Activated CD4-positive, CD25-positive, alpha-beta regulatory T cell treated with anti-CD3 and anti-CD28 coated beads, Interleukin-2, amount 50 U/mL, for 16 hours (primary cell): ENCODE measurements around the gene COL27A1.
"Not testable (repeated sequence)": the region's sequence is repeated elsewhere in the genome, so short reads cannot be mapped to it uniquely, and the experiment has no call there.

ENCODE experiments used
- DNase-seq: peaks from one replicate; pipeline ENCODE4 v3.0.0-alpha.2; 2020; ENCODE audit warnings: low read depth, low spot score

COL27A1 gene

DNA sequence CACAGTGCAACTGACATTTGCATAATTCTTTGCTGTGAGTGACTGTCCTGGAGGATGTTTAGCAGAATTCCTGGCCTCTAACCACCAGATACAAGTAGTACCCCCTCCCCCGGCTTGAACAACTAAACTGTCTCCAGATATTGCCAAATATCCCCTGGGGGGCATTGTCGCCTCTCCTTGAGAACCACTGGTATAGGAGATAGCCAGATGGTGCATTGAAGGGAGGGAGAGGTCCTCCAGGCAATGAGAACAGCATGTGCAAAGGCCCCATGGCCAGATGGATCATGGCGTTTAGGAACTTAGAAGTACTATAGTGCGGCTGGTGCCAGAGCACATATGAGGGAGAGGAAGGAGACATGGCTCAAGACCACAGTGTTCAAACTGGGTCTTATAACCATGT, 148.6 kb downstream of the COL27A1 start:
- no peak for DNase-seq

DNA sequence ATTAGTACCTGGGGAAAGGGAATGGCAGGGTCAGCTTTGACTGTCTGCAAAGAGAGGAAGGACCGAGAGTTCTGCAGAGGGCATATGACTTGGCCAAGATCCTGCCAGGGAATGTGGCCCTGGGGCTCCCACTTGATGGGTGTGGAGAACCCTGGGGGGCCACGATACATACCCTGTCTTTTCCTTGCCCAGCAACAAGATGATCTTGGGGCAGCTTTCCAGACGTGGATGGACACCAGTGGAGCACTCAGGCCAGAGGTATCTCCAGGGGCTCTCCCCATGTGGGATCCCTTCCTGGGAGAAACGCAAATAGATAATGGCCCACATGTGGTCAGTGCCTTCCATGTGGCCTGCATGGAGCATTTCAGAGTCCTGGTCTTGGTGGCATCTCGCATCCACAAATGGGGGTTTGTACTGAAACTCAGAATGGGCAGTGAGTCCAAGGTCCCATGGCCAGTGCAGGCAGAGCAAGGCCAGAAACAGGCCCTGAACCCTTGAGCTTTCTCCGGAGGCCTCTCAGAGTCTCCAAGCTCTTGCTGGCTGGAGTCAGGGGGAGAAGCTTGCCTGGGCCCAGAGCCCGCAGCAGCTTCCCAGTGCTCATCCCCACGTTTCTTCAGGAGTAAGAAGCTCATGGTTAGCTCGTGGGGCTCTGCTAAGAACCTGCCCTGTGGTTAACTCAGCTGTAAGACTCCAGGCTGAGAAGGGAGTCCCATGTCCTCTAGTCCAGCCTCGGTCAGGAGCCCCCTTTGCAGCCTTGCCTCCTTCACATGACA, 149.3 kb downstream of the COL27A1 start:
- DNase-seq: no peak

DNA sequence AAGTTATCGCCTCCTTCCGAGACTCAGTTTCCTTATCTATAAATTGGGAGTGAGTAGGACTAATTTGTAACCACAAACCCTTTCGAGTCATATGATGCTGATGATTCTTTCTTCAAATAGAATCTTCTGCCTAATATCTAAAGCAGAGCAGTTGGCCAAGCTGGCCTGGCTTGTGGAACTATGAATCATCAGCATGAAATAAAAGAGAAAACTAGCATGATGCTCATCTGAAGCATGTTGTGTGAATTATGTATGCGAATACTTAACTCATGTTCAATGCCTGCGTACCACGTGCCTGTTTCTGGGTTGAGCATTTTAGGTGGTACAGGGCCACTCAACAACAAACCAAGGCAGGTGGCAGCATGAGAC, 152.5 kb downstream of the COL27A1 start:
- no peak for DNase-seq

DNA sequence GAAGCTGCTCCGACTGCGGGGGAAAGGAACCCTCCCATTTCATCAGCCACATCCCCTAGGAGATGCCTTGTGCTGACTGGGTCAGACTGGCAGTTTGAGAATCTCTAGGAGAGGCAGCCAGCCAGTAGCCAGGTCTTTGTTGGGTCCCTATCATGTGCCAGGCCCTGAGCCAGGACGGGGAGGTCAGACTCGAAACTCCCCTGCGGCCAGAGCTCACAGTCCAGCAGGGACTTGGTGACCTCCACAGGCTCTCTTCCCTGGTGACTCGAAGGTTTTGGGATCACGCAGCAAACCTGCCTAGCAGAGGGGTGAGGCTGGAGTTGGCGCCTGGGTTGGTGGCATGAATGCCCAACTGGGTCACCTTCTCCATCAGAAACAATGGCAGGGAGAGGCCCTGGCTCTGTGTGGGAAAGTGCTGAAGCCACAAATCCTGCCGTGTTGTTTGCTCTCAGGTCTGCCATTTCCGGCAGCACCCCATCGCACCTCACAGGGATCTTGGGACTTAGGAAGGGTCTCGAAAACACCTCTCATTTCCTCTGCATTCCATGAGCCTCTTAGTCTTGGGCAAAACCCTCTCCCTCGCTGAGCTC, 153.1 kb downstream of the COL27A1 start:
- DNase-seq: no peak

DNA sequence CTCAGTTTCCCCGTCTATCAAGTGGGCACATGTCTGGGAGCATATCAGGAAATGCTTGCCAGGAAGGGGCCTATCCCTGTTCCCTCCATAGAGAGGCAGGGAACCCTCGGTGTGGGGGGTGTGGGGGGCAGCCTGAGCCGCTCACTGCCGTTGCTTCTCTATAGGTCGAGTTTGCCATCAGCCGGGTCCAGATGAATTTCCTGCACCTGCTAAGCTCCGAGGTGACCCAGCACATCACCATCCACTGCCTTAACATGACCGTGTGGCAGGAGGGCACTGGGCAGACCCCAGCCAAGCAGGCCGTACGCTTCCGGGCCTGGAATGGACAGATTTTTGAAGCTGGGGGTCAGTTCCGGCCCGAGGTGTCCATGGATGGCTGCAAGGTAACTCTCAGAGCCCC, 153.8 kb downstream of the COL27A1 start:
- DNase-seq: no peak

DNA sequence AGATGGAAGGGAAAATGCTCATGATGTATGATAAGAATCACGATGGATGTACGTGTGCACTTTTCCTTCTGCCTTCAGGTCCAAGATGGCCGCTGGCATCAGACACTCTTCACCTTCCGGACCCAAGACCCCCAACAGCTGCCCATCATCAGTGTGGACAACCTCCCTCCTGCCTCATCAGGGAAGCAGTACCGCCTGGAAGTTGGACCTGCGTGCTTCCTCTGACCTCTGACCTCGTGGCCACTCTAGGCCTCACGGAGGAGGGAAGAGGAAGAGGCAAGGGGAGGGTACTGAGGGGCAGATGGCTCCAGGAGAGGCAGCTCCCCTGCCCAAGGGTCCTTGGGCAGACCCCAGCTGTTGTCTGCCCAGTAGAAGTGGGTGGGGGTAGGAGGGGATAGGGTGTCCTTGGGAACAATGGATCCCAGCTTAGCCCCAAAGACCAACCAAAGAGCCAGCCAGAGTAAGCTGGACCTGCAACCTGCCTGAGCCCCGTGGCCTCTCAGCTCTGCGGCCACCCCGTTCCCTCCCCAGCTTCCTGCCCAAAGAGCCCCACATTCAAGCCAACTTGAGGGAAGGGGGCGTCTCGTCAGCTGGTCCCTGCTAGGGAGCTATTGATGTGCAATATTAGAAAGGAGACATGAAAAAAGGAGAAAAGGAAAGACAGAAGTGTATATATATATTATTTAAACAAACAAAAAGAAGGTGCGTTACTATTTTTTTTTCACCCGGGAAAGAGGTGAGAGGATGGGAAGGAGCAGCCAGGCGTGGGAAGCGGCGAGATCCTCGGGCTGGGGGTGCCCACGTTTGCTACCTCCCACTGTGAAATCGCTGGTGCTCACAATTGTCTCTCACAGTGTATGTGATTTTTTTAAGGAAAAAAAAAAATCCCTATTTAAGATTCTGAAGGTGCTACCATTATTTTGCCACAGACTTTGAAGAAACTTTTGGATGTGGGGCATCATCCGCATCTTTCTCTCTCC, 155.4 kb downstream of the COL27A1 start:
- no peak for DNase-seq

DNA sequence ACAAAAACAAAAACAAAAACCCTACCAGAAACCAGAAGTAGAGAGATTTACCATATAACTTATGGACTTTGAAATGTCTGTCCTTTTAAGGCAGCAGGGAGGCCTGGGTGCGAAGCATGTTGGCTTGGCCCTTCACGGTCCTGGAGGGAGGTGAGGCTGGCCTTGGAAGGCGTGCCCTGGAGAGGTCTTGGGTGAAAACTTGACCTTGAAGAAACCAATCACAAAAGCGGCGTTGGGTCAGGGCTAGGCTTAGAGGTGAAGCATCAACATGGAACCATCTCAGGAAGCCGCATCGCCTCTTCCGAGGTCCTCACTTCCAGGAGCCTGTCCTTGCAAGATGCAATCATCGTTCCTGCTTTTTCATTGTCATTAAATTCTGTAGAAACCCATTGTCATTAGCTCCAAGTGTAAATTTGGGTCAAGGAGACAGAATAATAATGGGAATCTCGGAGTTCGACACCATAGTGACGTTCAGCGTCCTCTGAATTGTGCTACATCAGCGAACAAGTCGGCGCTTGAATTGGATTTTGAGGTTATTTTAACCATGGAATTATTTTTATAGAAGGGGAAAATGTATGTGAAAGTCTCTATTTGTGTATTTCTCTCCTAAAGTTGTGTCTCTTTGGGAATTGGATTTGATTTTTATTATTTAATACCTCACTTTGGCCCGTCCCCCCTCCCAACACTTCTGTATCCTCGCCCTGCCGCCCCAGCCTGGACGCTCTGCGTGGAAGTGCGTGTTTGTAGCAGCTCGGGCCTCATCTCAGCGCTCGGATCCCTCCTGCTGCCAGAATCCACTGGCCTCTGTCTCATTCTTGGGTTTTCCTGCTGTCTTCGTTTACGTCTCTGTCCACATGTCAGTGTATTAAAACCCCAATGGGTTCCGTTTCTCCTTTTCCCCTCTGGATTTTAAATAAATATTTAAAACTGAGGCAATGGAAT, 156.5 kb downstream of the COL27A1 start:
- DNase-seq: no peak

DNA sequence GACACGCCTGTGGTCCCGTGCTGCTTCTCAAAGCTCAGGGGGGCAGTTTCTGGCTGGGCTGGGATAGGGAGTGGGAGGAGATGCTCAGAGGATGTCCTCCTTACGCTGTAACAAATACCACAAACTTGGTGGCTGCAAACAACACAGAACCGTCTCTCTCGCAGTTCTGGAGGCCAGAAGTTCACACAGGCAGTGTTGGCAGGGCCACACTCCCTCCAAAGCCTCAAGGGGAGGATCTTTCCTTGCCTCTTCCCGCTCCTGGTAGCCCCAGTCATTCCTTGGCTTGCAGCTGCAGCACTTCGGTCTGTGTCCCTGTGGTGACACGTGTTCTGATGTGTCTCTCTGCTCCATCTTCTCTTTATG, 157.2 kb downstream of the COL27A1 start:
- DNase-seq: no peak

DNA sequence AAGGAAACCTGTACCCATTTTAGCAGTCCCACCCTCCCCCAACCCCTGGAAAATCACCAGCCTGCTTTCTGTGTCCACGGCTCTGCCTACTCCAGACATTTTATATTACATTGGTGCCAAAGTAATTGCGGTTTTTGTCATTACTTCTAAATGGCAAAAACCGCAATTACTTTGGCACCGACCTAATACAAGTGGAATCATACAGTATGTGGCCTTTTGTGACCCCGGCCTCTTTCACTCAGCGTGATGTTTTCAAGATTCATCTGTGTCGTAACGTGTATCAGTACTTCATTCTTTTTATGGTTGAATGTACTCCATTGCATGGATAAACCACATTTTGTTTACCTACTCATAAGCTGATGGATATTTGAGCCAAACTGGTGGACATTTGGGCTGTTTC, 157.8 kb downstream of the COL27A1 start:
- no peak for DNase-seq

DNA sequence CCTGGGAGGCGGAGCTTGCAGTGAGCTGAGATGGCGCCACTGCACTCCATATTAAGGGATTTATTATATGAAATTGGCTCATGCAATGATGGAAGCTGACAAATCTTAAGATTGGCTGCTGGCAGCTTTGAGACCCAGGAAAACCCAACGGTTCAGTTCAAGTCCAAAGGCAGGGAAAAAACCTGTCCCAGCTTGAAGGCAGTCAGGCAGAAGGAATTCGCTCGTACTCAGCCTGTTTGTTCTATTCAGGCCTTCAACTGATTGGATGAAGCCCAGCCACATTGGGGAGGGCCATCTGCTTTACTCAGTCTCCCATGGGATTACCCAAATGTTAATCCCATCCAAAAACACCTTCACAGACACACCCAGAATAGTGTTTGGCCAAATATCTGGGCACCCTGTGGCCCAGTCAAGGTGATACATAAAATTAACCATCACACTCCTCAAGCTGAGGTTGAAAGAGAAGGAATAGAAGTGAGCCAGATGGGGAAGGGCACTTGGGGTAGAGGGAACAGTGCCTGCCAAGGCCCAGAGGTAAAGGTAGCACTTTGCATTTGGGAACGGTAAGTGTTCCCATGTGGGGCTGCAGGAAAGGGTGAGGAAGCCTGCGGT, 159.0 kb downstream of the COL27A1 start:
- DNase-seq: no peak

DNA sequence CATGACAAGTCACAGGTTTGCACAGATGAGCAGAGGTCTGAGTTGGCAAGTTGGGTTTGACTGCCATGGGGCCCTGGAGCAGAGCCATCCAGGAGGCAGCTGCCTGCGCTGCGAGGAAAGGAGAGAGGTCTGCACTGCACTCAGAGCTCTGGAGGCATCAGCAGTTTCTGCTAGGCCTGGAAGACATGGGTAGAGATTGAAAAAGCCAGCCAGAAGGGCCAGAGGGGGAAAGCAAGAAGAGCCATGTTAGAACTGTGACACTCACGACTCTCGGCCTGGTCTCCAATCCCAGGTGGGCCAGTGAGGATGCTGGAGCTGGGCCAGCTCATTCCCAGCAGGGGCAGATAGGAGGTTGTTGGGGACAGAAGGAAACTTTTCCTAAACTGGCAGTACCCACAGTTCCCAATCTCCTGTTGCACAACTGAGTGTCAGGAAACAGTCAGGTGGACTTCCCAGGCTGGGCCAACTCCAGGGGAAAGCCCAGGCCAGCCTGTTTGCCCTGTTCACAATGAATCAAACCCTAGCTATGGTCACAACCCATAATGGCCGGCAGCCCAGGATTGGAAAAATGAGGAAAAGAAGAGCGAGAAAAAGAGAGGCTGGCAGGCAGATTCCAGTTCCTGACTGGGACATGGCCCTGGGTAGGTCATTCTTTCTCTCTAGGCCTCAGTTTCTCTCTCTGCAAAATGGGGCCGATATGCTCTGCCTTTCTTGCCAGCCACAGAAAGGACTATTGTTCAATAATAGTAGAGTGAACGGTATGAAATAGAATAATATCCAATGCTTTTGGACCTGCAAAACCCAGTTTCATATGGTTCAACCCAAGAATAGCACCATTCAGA, 159.8 kb downstream of the COL27A1 start:
- no peak for DNase-seq

DNA sequence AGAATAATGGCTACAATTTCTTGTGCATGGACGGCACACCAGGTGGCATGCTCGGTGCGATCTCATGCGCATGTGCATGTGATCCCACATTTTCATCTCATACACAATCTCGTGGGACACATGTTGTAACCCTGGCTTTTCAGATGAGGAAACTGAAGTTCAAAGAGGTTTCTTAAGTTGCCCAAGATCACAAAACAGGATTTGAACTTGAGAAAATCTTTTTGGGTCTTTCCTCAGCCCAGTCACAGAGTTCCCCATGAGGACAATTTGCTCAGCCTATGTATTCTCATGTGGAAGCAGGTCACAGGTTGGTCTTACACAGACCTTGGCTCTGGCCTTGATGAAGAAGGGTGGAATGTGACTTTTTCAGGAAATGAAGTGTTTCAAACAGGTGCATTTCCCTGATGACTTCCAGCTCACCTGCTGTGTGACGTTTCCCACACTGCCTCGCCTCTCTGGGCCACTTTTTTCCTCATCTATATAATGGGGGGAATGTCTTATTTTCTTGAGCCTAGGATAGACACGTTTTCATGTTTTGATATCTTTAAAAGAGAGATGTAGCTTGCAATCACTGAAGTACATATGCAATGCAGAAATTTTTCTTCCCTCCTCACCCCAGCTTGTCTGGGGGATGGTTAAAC, 160.5 kb downstream of the COL27A1 start:
- DNase-seq: no peak

DNA sequence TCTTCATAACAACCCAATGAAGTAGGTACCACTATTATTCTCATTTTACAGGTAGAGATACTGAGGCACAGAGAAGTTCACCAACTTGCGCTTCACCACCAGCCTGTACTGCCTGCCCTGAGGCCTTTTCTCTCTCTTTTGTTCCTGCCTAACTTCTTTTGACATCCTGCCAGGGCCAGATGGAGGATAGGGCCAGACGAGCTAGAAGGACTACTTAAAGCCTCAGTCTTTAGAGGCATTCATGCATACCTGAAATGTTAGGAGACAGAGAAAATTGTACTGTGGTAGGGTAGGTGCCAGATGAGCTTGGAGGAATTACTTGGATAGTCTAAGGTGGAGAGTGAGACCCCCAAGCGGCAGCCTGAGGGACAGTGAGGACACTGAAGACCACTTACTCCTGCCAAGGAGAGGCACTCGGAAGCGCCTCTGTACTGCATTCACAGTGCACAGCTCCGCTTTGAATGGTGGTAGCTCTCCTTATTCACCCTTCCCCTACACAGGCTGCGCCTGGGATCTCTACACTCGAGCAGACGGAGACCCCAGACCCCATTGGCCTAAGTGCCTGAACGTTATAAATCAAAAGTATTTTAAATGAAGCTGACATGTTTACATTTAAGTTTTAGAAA, 161.4 kb downstream of the COL27A1 start:
- DNase-seq: no peak

DNA sequence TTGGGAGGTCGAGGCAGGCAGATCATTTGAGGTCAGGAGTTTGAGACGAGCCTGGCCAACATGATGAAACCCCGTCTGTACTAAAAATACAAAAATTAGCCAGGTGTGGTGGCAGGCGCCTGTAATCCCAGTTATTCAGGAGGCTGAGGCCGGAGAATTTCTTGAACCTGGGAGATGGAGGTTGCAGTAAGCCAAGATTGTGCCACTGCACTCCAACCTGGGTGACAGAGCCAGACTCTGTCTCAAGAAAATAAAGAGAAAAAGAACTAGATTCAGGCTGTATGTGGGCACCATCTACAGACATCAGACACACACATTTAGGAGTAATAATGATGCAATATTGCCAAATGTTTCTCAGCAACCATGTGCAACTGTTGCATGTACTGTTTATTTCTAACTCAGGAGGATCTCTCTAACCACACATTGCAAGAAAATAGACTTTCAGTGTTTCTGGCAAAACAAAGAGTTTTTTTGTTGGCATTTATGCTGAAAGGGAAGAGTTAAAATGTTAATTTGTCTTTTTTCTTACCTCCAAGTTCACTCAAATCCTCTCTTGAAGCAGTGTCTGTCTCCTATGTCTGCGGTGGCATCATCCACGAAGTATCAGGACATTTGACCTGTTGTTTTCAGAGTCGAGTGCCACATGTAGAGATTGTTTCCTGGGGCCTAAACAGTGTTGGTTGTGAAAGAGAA, 162.5 kb downstream of the COL27A1 start:
- no peak for DNase-seq

DNA sequence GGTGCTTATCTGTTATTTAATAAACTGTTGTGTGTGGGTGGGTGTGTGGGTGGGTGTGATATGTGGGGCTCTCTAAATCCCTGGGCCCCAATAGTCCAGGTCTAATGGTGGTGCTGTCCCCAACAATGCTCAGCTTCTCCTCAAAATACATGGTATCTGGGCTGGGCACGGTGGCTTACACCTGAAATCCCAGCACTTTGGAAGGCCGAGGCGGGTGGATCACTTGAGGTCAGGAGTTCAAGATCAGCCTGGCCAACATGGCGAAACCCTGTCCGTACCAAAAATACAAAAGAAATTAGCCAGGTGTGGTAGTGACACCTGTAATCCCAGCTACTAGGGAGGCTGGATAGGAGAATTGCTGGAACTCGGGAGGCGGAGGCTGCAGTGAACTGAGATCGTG, 163.1 kb downstream of the COL27A1 start:
- DNase-seq: no peak

DNA sequence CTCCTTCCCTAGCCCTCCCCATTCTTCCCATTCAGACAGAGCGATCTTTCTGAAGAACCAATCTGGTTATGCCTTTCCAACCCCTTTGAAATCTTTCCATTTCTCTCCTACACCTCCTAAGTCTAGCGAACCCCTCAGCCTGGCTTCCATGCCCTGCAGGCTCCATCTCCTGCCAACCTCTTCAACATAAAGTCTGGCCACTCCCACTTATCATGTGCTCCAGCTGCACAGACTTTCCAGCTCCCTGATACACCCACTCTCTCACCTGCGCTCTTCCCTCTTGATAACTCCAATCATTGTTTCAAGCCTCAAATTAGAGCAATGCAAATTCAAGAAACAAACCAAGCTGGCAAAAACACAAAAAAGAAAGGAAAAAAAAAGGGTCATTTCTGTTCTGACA, 163.8 kb downstream of the COL27A1 start:
- no peak for DNase-seq

DNA sequence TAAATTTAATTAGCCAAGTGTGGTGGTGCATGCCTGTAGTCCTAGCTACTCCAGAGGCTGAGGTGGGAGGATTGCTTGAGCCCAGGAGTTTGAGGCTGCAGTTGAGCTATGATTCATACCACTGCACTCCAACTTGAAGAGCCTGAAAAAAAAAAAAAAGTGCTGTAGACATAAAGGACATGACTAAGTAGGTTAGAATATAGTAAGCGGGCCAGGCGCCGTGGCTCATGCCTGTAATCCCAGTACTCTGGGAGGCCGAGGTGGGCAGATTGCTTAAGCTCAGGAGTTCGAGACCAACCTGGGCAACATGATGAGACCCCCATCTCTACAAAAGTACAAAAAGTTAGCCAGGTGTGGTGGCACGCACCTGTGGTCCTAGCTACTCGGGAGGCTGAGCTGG, 165.4 kb downstream of the COL27A1 start:
- DNase-seq: not testable (repeated sequence)

DNA sequence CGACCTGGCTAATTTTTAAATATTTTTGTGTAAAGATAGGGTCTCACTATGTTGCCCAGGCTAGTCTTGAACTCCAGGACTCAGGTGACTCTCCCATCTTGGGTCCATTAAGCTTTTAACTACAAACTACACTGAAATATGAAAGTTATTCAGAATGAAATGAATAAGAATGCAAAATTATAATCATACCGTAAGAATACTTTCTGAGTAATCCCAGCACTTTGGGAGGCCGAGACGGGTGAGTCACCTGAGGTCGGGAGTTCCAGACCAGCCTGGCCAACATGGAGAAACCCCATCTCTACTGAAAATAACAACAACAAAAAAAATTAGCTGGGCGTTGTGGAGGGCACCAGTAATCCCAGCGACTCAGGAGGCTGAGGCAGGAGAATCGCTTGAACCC, 166.4 kb downstream of the COL27A1 start:
- DNase-seq: no peak
